Measurements from ENCODE around the gene TUBD1. TPM values are rescaled to one million over a fixed set of nuclear protein-coding genes. Genes with fewer than 3 reads are reported as not detected.
"Not testable (repeated sequence)": the region's sequence is repeated elsewhere in the genome, so short reads cannot be mapped to it uniquely, and the experiment has no call there.

Gene TUBD1
- total RNA-seq, 1 experiment from 2014 or later: 5.2 TPM

- H3K9me3 Mint-ChIP-seq (ENCODE audit: unreplicated experiment): no peaks in the 10 kb centered on the region
- no peaks in the 10 kb centered on the region for H3K27me3 Mint-ChIP-seq (ENCODE audit: insufficient read depth, unreplicated experiment)
- POLR2A ChIA-PET: interaction anchor here (1.1 to 1.6 kb wide), 5 partner anchors 35 to 93 kb away, joined by 3 to 8 read pairs (median 4); partner anchors contain the start of genes RPS6KB1 and TUBD1
These were observed 35.6 kb downstream of the TUBD1 start for GRCh38 chr17:59856859-59857794.

GRCh38 chr17:59853919-59854729, 38.6 kb downstream of the TUBD1 start:
- not testable (repeated sequence) for DNase-seq (ENCODE audit: unreplicated experiment); BruUV-seq (replicated peaks); H3K9me3 Mint-ChIP-seq (ENCODE audit: unreplicated experiment); H3K27me3 Mint-ChIP-seq (ENCODE audit: insufficient read depth, unreplicated experiment); H3K4me3 Mint-ChIP-seq (ENCODE audit: unreplicated experiment)
- H3K36me3 Mint-ChIP-seq (ENCODE audit: insufficient read depth, unreplicated experiment): peaks cover 12% of the 10 kb centered on the region
- ChIA-PET CTCF (interaction anchor here (0.6 to 2.0 kb wide), 5 partner anchors 11 to 97 kb away, joined by 3 to 7 read pairs (median 5); no protein-coding TSS in a partner anchor), POLR2A (interaction anchor here (0.7 to 2.4 kb wide), 5 partner anchors 12 to 71 kb away, joined by 3 to 15 read pairs (median 11); partner anchors contain the start of gene TUBD1)
- peak overlapping the region; percentile 96 for H3K27ac Mint-ChIP-seq (ENCODE audit: low read depth, unreplicated experiment)
- H3K4me1 Mint-ChIP-seq (ENCODE audit: insufficient read depth, unreplicated experiment): peaks cover 23% of the 10 kb centered on the region
- intact Hi-C loops (cut with micrococcal nuclease): loop anchor here (5.0 kb wide), 1 partner anchor 147 kb away; the partner anchor contains the start of genes PTRH2 and VMP1

More at GRCh38 chr17:59856859-59857794, 35.6 kb downstream of the TUBD1 start:
- Mint-ChIP-seq H3K4me3 (ENCODE audit: unreplicated experiment) (no peak overlapping the region), H3K27ac (ENCODE audit: low read depth, unreplicated experiment) (no peak overlapping the region), H3K36me3 (ENCODE audit: insufficient read depth, unreplicated experiment) (peaks cover 6% of the 10 kb centered on the region), H3K4me1 (ENCODE audit: insufficient read depth, unreplicated experiment) (peaks cover 15% of the 10 kb centered on the region)
- BruUV-seq (replicated peaks): no TSS peak
- CTCF ChIA-PET: interaction anchor here (0.6 to 1.5 kb wide), 8 partner anchors 11 to 189 kb away, joined by 3 to 4 read pairs (median 3); no protein-coding TSS in a partner anchor
- TF ChIP-seq, protein P1, sequence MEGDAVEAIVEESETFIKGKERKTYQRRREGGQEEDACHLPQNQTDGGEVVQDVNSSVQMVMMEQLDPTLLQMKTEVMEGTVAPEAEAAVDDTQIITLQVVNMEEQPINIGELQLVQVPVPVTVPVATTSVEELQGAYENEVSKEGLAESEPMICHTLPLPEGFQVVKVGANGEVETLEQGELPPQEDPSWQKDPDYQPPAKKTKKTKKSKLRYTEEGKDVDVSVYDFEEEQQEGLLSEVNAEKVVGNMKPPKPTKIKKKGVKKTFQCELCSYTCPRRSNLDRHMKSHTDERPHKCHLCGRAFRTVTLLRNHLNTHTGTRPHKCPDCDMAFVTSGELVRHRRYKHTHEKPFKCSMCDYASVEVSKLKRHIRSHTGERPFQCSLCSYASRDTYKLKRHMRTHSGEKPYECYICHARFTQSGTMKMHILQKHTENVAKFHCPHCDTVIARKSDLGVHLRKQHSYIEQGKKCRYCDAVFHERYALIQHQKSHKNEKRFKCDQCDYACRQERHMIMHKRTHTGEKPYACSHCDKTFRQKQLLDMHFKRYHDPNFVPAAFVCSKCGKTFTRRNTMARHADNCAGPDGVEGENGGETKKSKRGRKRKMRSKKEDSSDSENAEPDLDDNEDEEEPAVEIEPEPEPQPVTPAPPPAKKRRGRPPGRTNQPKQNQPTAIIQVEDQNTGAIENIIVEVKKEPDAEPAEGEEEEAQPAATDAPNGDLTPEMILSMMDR (IDR thresholded peaks at IDR 0.05; ENCODE audit: unreplicated experiment): no peak
- intact Hi-C loops (cut with micrococcal nuclease): no loop called here
- DNase-seq (ENCODE audit: unreplicated experiment): no peak

DNA sequence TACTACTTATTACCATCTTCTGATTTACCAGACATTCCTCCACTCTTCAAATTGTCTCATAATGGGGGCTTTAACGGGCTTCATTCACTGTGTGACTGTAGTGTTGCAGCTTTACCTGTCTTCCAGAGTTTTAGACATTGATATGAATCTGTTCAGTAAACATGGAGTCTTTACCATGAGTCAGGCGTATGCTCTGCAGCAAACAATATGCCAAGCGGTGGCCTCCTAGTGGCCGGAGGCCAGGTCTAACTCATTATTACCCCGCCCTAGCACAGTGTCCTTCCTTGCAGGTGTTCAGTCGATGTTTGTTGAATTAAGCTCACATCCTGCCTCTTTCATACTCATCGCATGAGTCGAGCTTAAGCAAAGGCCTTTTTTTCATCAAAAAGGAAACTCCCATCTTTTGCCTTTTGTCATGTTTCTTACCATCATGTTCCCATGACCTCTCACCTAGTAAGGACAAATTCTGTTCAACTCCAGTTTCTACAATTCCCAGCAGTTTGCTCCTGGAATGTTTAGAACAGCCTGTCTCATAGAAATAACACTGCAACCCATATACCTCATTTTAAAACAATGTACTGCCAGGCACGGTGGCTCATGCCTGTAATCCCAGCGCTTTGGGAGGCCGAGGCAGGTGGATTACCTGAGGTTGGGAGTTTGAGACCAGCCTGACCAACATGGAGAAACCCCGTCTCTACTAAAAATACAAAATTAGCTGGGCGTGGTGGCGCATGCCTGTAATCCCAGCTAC, 39.4 kb downstream of the TUBD1 start:
- POLR2A ChIA-PET: interaction anchor here (0.7 to 2.4 kb wide), 6 partner anchors 11 to 71 kb away, joined by 3 to 15 read pairs (median 10); partner anchors contain the start of gene TUBD1
- H3K27me3 Mint-ChIP-seq (ENCODE audit: insufficient read depth, unreplicated experiment): no peaks in the 10 kb centered on the region
- BruUV-seq (replicated peaks): TSS peak; percentile 27
- H3K36me3 Mint-ChIP-seq (ENCODE audit: insufficient read depth, unreplicated experiment): peaks cover 18% of the 10 kb centered on the region
- CTCF ChIA-PET: interaction anchor here (0.6 to 2.0 kb wide), 6 partner anchors 11 to 124 kb away, joined by 3 to 7 read pairs (median 4); no protein-coding TSS in a partner anchor
- TF ChIP-seq, protein P1 (IDR thresholded peaks at IDR 0.05; ENCODE audit: unreplicated experiment): peak; percentile 24
- peaks cover 23% of the 10 kb centered on the region for H3K4me1 Mint-ChIP-seq (ENCODE audit: insufficient read depth, unreplicated experiment)
- H3K27ac Mint-ChIP-seq (ENCODE audit: low read depth, unreplicated experiment): peak overlapping the region; percentile 96
- H3K4me3 Mint-ChIP-seq (ENCODE audit: unreplicated experiment): peak overlapping the region; percentile 47
- H3K9me3 Mint-ChIP-seq (ENCODE audit: unreplicated experiment): no peaks in the 10 kb centered on the region
- intact Hi-C loops (cut with micrococcal nuclease): loop anchor here (5.0 kb wide), 1 partner anchor 146 kb away; the partner anchor contains the start of genes PTRH2 and VMP1
- peak; percentile 90 for DNase-seq (ENCODE audit: unreplicated experiment)

- Mint-ChIP-seq H3K4me3 (ENCODE audit: unreplicated experiment) (peak overlapping the region; percentile 47), H3K36me3 (ENCODE audit: insufficient read depth, unreplicated experiment) (peaks cover 24% of the 10 kb centered on the region), H3K27ac (ENCODE audit: low read depth, unreplicated experiment) (peak overlapping the region; percentile 96), H3K4me1 (ENCODE audit: insufficient read depth, unreplicated experiment) (peaks cover 23% of the 10 kb centered on the region)
- intact Hi-C loops (cut with micrococcal nuclease): loop anchor here (5.0 kb wide), 1 partner anchor 146 kb away; the partner anchor contains the start of genes PTRH2 and VMP1
- POLR2A ChIA-PET: interaction anchor here (1.0 to 2.4 kb wide), 5 partner anchors 11 to 70 kb away, joined by 4 to 15 read pairs (median 11); no protein-coding TSS in a partner anchor
- not testable (repeated sequence) for H3K9me3 Mint-ChIP-seq (ENCODE audit: unreplicated experiment); DNase-seq (ENCODE audit: unreplicated experiment); H3K27me3 Mint-ChIP-seq (ENCODE audit: insufficient read depth, unreplicated experiment)
- TSS peak; percentile 74 for BruUV-seq (replicated peaks)
- CTCF ChIA-PET: interaction anchor here (0.6 to 2.0 kb wide), 4 partner anchors 10 to 124 kb away, joined by 3 to 7 read pairs (median 5); no protein-coding TSS in a partner anchor
These were observed 39.9 kb downstream of the TUBD1 start for GRCh38 chr17:59852847-59853167.
